Peyer's patch (tissue), 4 donors: ENCODE data around the gene LRRC42. TPM values are rescaled to one million over a fixed set of nuclear protein-coding genes. Genes with fewer than 3 reads are reported as not detected.

Experiments used
- DNase-seq, 3 donors: peaks; one replicate each; pipeline ENCODE4 v3.0.0-alpha.2; 2017 to 2019
- H3K27ac ChIP-seq, 4 donors: fragments of 200-600 bp; sonication (generic); one replicate each; pipeline ENCODE4 v1.5.1; 2016 to 2019
- H3K27me3 ChIP-seq, 2 donors: fragments of 200-600 bp; sonication (generic); one replicate each; pipeline ENCODE4 v1.5.1; 2019
- H3K36me3 ChIP-seq, 3 donors: fragments of 200-600 bp; sonication (generic); one replicate each; pipeline ENCODE4 v1.5.1; 2016 to 2019
- H3K4me1 ChIP-seq, 4 donors: fragments of 200-600 bp; sonication (generic); one replicate each; pipeline ENCODE4 v1.5.1; 2016 to 2019
- H3K4me3 ChIP-seq, 4 donors: fragments of 200-600 bp; sonication (generic); 1 replicate in 3 of 4; 2 replicates in 1 of 4; pipeline ENCODE4 v1.5.1; 2016 to 2019; ENCODE audit warnings: mild to moderate bottlenecking in 1 of 4
- H3K9me3 ChIP-seq, 4 donors: fragments of 200-600 bp; sonication (generic); one replicate each; pipeline ENCODE4 v1.5.1; 2016 to 2019; ENCODE audit warnings: mild to moderate bottlenecking in 1 of 4
- CTCF ChIP-seq, 6 experiments: fragments of 450-650 bp in 4 of 6; fragments of 200-600 bp in 2 of 6; sonication (generic) in 1 of 6; IDR thresholded peaks; one replicate each; pipeline ENCODE4 v1.5.1; 2017 to 2019; ENCODE audit warnings: antibody characterized with exemption in 6 of 6, mild to moderate bottlenecking in 3 of 6, moderate library complexity in 1 of 6
- POLR2A ChIP-seq, 2 donors: fragments of 450-650 bp; IDR thresholded peaks; one replicate each; pipeline ENCODE4 v1.5.1; 2017; ENCODE audit warnings: antibody characterized with exemption in 2 of 2, mild to moderate bottlenecking in 2 of 2, moderate library complexity in 2 of 2
- total RNA-seq, 4 donors: library from RNA; depleted of rRNA; stranded (reverse); fragments of >200 nt; gene quantifications; one replicate each; pipeline ENCODE4 v1.1.0, GENCODE V29; 2016

The LRRC42 gene
- total RNA-seq, 4 donors from 2014 or later, result 8.9 to 20.6 (median 9.7) TPM

GRCh38 chr1:54009406-54009805 is 63.3 kb downstream of the LRRC42 start:
- Histone ChIP-seq H3K36me3 (no peaks in the 10 kb centered on the region), H3K4me1 (no peaks in the 10 kb centered on the region), H3K27me3 (no peaks in the 10 kb centered on the region), H3K9me3 (no peaks in the 10 kb centered on the region), H3K4me3 (no peak overlapping the region), H3K27ac (no peak overlapping the region)
- no peak for TF ChIP-seq CTCF (IDR thresholded peaks at IDR 0.05)
- no peak for TF ChIP-seq POLR2A (IDR thresholded peaks at IDR 0.05)
- no peak for DNase-seq

DNA sequence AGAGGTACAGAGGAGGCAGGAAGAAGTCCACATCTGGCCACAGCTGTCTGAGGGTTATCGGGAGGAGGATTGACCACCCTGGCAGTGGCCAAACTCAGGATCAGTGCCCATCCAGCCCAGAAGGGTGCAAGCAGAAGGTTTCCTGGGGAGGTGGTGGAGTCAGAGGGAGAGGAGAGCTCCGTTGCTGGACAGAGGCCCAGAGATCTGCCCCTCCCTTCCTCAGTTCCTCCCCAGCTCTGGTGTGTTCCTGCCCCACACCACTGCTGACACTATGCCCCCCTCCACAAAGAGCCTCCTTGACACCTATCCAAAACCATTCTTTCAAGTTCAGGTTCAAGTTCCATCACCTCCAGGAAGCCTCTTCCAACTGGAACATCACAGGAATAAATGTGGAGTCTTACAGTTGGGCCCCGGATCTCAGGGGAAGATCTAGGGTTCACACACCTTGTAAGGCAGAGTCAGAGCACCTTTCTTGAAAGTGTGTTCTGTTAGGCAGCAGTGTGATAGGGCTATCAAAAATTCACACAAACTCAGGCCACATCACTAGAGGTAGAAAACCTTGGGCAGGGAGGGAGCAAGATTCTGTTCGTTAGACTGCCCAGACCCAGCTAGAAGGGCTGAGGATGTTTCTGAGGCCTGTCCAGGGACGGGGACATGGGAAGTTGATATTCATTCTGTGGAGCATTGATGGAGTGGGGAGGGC is 64.4 kb downstream of the LRRC42 start:
- Histone ChIP-seq H3K27ac (no peak overlapping the region), H3K9me3 (no peaks in the 10 kb centered on the region), H3K27me3 (no peaks in the 10 kb centered on the region), H3K4me3 (no peak overlapping the region), H3K36me3 (no peaks in the 10 kb centered on the region), H3K4me1 (no peaks in the 10 kb centered on the region)
- TF ChIP-seq CTCF (IDR thresholded peaks at IDR 0.05), result no peak
- no peak for TF ChIP-seq POLR2A (IDR thresholded peaks at IDR 0.05)
- DNase-seq, result no peak

GRCh38 chr1:54011316-54012007 is 65.3 kb downstream of the LRRC42 start:
- TF ChIP-seq POLR2A (IDR thresholded peaks at IDR 0.05) (no peak), CTCF (IDR thresholded peaks at IDR 0.05) (no peak)
- Histone ChIP-seq H3K4me1 (peaks cover 0 to 8% (median 0%) of the 10 kb centered on the region in 4 donors), H3K36me3 (no peaks in the 10 kb centered on the region)

GRCh38 chr1:54012008-54012325 is 65.8 kb downstream of the LRRC42 start:
- H3K27me3 ChIP-seq, result no peaks in the 10 kb centered on the region
- TF ChIP-seq POLR2A (IDR thresholded peaks at IDR 0.05), result no peak
- no peak for TF ChIP-seq CTCF (IDR thresholded peaks at IDR 0.05)

More at GRCh38 chr1:54011316-54012007, 65.3 kb downstream of the LRRC42 start:
- Histone ChIP-seq H3K9me3 (no peaks in the 10 kb centered on the region), H3K27ac (no peak overlapping the region), H3K4me3 (no peak overlapping the region), H3K27me3 (no peaks in the 10 kb centered on the region)
- DNase-seq, result no peak

DNA sequence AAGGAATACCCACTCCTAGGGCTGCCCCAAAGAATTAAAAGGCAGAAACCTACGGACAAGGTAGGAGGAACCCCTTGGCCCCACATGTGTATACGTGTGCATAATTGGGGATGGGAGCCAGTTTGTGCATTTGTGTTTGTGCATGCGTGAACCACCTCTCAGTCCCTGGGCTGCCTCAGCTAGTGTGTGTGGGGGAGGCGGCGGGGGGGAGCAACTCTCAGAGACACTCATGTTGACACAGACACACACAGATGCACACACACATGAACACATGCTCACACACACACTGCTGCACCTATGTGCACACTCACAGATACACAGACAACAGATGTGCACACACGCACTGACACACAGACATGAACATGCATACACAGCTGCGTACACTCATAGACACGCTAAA is 66.7 kb downstream of the LRRC42 start:
- Histone ChIP-seq H3K36me3 (no peaks in the 10 kb centered on the region), H3K27me3 (no peaks in the 10 kb centered on the region), H3K9me3 (no peaks in the 10 kb centered on the region), H3K27ac (no peak overlapping the region), H3K4me1 (peaks cover 0 to 8% (median 0%) of the 10 kb centered on the region in 4 donors), H3K4me3 (no peak overlapping the region)
- TF ChIP-seq POLR2A (IDR thresholded peaks at IDR 0.05), result no peak
- TF ChIP-seq CTCF (IDR thresholded peaks at IDR 0.05), result no peak
- no peak for DNase-seq

More at GRCh38 chr1:54012008-54012325, 65.8 kb downstream of the LRRC42 start:
- Histone ChIP-seq H3K27ac (no peak overlapping the region), H3K9me3 (no peaks in the 10 kb centered on the region), H3K36me3 (no peaks in the 10 kb centered on the region), H3K4me3 (no peak overlapping the region), H3K4me1 (peaks cover 0 to 8% (median 0%) of the 10 kb centered on the region in 4 donors)
- DNase-seq, result no peak
